ENCODE measurements around the gene BIRC7. TPM values are rescaled to one million over a fixed set of nuclear protein-coding genes. Genes with fewer than 3 reads are reported as not detected.

BIRC7 gene
- total and polyA plus RNA-seq, 2 donors (not counting 3 experiments of a cell fraction or from before 2014, with no cell fraction given): not detected

GRCh38 chr20:63261795-63262528, 26.3 kb downstream of the BIRC7 start:
- Histone ChIP-seq H3K9ac (replicated peaks; ENCODE audit: extremely low read depth, insufficient read depth, low read length) (no peak overlapping the region), H3K27me3 (ENCODE audit: control insufficient read depth in 2 of 2, insufficient read depth in 2 of 2, low read length in 2 of 2) (peaks cover 9 to 10% of the 10 kb centered on the region in 2 experiments), H3K36me3 (ENCODE audit: control insufficient read depth in 2 of 2, extremely low read depth in 1 of 2, insufficient read depth in 2 of 2, low read length in 2 of 2) (no peaks in the 10 kb centered on the region), H3K4me1 (ENCODE audit: control insufficient read depth, extremely low read depth, insufficient read depth, low read length) (no peaks in the 10 kb centered on the region), H3K27ac (ENCODE audit: insufficient read depth, low read depth, low read length) (no peak overlapping the region), H2AFZ (ENCODE audit: low read depth, low read length) (no peak overlapping the region), H3K9me3 (replicated peaks; ENCODE audit: control insufficient read depth, insufficient read depth, low read length) (no peaks in the 10 kb centered on the region), H3K4me2 (ENCODE audit: insufficient read depth, low read length) (no peak overlapping the region), H3K4me3 (replicated peaks in 1 of 3; ENCODE audit: insufficient read depth in 1 of 3, low read depth in 1 of 3, low read length in 3 of 3) (no peak overlapping the region), H3K79me2 (ENCODE audit: control insufficient read depth, insufficient read depth, low read length) (no peaks in the 10 kb centered on the region), H4K20me1 (replicated peaks; ENCODE audit: control insufficient read depth, extremely low read depth, insufficient read depth, low read length) (no peaks in the 10 kb centered on the region), H3K9me1 (replicated peaks; ENCODE audit: control insufficient read depth, extremely low read depth, insufficient read depth, low read length) (no peaks in the 10 kb centered on the region)
- CTCF ChIA-PET: no interaction called here
- POLR2A ChIA-PET: no interaction called here
- FAIRE-seq: no peak
- no TSS peak for BruUV-seq (replicated peaks)
- intact Hi-C loops (cut with micrococcal nuclease) (no loop called here), dilution Hi-C loops (cut with MboI; ENCODE audit: extremely low pct_ligation_motif_present, low sequenced_read_pairs) (no loop called here)
- TF ChIP-seq JUN (IDR thresholded peaks at IDR 0.05; ENCODE audit: borderline replicate concordance, insufficient read depth, insufficient read length, low read depth): no peak
- no peak for TF ChIP-seq MAX (IDR thresholded peaks at IDR 0.05; ENCODE audit: insufficient read depth, insufficient read length)
- TF ChIP-seq POLR2A (IDR thresholded peaks at IDR 0.05; ENCODE audit: low read depth, low read length): no peak
- no peak for TF ChIP-seq CTCF (IDR thresholded peaks at IDR 0.05; ENCODE audit: extremely low read depth in 1 of 2, insufficient read depth in 1 of 2, low read depth in 1 of 2, low read length in 2 of 2)
- no peak for TF ChIP-seq POLR2AphosphoS5 (IDR thresholded peaks at IDR 0.05; ENCODE audit: insufficient read depth, low read depth, low read length)
- no peak for TF ChIP-seq GATA2 (IDR thresholded peaks at IDR 0.05; ENCODE audit: insufficient read depth, insufficient read length, low read depth, low read length)
- no peak for TF ChIP-seq MYC (IDR thresholded peaks at IDR 0.05; ENCODE audit: low read depth, low read length)
- no peak for TF ChIP-seq EZH2 (IDR thresholded peaks at IDR 0.05; ENCODE audit: borderline replicate concordance, low read depth, low read length, severe bottlenecking)
- TF ChIP-seq FOS (IDR thresholded peaks at IDR 0.05; ENCODE audit: borderline replicate concordance, insufficient read depth, low read length): no peak
- no peak for DNase-seq (ENCODE audit: low read depth, low spot score)

All from endothelial cell of umbilical vein (primary cell).